HL-60 (cell line): ENCODE data around the gene RCOR3.

Source experiments
- GABPA ChIP-seq: IDR thresholded peaks from 2 replicates; pipeline ENCODE4 v1.6.1; 2012; ENCODE audit warnings: low read depth
- POLR2AphosphoS5 ChIP-seq: IDR thresholded peaks from 2 replicates; pipeline ENCODE4 v1.6.1; 2012; ENCODE audit warnings: low read depth
- TF ChIP-seq, protein P1 (sequence below): IDR thresholded peaks from one replicate; pipeline ENCODE4 v1.5.1; 2011; ENCODE audit warnings: low read length, control low read depth, inconsistent platforms; ENCODE audit not compliant: insufficient read depth

DNA sequence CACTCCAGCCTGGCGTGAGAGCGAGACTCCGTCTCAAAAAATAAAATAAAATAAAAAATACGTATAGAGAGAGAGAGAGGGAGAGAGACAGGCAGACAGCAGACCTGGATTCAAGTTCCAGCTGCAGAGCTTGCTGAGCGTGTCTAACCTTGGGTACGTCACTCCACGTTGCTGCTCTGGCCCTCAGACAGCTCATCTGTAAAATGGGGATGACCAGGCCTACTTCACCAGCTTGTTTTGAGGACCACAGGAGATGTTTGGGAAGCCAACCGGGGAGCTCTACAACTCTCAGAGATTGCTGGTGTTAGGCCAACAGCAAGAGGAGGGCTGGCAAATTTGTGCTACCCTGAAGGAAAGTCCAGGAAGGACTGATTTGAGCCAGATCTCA is 67.0 kb downstream of the RCOR3 start:
- TF ChIP-seq, protein P1, sequence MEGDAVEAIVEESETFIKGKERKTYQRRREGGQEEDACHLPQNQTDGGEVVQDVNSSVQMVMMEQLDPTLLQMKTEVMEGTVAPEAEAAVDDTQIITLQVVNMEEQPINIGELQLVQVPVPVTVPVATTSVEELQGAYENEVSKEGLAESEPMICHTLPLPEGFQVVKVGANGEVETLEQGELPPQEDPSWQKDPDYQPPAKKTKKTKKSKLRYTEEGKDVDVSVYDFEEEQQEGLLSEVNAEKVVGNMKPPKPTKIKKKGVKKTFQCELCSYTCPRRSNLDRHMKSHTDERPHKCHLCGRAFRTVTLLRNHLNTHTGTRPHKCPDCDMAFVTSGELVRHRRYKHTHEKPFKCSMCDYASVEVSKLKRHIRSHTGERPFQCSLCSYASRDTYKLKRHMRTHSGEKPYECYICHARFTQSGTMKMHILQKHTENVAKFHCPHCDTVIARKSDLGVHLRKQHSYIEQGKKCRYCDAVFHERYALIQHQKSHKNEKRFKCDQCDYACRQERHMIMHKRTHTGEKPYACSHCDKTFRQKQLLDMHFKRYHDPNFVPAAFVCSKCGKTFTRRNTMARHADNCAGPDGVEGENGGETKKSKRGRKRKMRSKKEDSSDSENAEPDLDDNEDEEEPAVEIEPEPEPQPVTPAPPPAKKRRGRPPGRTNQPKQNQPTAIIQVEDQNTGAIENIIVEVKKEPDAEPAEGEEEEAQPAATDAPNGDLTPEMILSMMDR = no peak
- no peak for TF ChIP-seq POLR2AphosphoS5
- TF ChIP-seq GABPA = no peak
